Cerebellar nuclear complex (tissue), 1 donor: ENCODE results near the gene ICAM4.
"Not testable (repeated sequence)": the region's sequence is repeated elsewhere in the genome, so short reads cannot be mapped to it uniquely, and the experiment has no call there.

Experiments
- DNase-seq, 2 experiments: peaks; one replicate each; lab custom pipeline; 2025; lab: John Stamatoyannopoulos, UW

ICAM4 gene

DNA sequence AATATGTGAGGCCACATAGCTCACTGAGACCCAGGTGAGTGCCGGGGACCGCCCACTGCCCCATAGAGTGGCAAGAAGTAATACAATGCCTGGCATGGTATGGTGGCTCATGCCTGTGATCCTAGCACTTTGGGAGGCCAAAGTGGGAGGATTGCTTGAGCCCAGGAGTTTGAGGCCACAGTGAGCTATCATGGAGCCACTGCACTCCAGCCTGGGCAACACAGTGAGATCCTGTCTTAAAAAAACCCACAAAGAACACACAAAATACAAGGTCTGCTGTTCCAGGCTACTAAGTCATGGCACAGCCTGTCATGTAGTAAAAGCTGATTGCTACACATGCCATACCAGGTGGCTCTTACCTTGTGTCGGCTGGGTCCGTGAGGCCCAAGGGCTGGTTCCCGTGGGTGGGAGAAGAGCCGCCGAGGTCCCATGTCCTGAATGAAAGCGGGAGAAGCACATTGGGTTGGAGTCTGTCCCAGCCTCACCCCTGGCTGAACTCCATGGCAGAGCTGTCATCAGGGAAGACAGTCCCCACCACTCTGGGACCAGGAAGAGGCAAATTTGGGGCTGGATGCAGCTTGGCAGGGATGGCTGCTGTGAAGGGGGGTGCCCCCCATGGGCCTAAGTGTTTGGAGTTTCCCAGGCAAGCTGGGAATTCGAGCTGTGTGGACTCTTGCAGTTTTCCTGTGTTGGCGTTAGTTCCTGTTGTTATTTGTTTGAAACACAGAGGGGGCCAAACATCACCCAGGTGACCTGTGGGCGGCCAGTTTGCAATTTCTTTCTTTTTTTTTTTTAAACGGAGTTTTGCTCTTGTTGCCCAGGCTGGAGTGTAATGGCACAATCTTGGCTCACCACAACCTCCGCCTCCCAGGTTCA, 32.3 kb downstream of the ICAM4 start:
- DNase-seq = no peak

DNA sequence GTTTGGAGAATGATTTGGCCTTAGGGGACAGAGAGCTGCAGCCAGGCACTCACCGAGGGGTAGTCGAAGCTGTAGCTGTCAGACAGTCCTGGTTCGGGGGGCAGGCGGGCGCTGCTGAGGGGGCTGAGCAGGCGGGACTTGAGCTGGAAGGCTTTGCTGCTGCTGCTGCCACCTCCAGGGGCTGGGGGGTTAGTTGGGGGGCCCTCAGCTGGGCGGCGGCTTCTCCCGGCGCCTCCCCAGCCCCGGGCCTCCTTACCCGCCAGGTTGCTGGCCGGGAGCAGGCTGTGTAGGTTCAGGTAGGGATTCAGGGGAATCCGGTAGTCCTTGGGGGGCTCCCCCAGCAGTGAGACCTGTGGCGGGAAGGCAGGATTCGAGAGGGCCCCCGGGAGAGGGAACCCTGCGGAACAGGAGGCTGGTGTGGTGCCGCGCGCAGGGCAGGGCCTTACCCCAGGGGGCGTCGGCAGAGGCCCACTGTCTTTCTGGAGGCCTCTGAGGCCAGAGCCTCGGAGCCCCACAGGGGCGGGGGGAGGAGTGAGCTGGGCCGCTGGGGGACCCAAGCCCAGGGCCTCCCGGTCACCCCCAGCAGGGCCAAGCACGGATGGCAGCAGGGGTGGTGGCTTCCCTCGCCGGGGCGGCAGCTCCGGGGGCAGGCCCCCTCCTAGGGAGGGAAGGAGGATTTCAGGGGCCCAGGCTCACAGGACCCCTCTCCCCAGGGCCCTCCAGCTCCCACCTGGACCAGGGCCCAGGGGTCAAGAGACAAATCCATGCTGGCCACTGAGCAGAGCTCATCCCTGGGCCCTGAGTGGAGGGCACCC, 34.1 kb downstream of the ICAM4 start:
- DNase-seq = no peak

DNA sequence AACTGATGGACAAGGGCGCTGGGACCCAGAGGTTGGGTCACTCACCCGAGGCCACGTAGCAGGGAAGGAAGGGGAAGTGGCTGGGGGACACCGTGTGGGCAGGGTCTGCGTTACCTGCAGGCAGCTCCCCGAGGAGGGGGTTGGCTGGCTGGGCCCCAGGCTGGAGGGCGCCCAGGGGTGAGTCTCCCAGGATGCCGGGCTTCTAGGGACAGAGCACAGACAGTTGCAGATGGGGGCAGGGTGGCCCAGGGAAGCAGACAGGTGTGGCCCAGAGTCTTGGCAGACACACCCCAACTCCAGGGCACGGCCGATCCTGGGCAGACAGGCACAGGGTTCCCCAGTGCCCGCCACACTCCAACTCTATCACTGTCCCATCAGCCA, 34.7 kb downstream of the ICAM4 start:
- DNase-seq = no peak

DNA sequence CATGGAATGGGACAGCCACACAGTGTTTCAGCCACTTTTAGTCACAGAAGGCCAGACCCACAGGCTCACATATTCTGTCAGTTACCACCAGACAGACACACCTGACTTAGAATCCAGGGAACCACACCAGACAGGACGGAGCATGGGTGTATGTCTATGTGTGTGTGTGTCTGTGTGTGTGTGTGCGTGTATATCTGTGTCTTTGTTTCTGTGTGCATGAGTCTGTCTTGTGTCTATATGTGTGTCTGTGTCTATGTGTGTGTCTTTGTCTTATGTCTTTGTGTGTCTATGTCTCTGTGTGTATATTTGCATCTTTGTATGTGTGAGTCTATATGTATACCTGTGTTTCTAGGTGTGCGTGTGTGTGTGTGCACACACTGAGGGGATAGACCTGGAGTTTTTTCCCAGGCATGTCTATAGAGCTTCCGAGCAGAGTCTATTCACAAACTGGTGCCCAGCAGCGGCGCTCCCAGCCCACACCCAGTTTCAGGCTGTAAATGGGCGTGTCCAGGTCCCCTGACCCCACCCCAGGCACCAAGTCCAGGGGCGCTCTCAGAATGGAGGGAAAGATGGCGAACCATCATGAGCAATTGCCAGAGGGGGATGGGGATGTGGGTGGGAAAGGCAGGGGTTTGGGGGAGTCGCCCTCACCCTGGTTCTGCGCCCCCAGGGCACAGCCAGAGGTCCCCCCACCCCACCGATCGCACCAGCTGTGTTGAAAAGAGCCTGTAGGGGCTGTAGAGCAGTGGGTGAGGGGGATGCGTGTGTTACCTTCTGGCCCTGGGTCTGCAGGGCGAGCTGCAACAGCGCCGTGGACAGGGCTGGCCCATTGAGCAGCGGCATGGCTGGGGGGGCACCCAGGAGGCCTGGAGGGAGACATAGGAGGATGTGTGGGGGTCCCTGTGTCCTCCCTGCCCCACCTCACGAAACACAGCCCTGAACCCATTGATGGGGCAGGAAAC, 35.4 kb downstream of the ICAM4 start:
- DNase-seq = no peak

DNA sequence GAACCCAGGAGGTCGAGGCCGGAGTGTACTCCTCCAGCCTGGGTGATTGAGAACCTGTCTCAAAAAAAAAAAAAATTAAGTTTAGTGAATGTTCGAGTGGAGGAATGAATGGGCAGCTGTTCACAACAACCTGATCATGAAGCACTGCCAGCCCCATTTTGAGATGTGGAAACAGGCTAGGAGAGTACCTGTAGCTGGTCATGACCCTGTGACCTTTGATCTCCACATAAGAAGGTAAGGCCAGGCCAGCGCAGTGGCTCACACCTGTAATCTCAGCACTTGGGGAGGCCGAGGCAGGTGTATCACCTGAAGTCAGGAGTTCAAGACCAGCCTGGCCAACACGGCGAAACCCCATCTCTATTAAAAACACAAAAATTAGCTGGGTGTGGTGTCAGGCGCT, 39.0 kb downstream of the ICAM4 start:
- DNase-seq = no peak

DNA sequence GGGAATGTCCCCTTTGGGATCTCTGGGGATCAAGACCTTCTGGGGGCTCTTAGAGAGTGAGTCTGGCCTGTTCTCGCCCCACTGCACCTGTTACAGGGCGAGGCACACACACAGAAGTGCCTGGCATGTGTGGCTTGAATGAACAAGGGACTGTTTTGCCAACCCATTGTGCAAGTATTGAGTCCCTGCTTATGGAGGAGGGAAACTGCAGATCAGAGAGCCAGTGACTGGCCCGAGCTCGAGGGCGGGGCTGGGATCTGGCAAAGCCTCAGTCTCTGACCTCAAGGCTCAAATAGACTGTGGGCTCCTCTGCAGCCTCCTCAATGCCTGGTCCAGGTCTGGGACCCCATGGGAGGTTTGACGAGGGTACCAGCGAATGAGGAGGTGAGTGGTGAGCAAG, 41.0 kb downstream of the ICAM4 start:
- no peak for DNase-seq

DNA sequence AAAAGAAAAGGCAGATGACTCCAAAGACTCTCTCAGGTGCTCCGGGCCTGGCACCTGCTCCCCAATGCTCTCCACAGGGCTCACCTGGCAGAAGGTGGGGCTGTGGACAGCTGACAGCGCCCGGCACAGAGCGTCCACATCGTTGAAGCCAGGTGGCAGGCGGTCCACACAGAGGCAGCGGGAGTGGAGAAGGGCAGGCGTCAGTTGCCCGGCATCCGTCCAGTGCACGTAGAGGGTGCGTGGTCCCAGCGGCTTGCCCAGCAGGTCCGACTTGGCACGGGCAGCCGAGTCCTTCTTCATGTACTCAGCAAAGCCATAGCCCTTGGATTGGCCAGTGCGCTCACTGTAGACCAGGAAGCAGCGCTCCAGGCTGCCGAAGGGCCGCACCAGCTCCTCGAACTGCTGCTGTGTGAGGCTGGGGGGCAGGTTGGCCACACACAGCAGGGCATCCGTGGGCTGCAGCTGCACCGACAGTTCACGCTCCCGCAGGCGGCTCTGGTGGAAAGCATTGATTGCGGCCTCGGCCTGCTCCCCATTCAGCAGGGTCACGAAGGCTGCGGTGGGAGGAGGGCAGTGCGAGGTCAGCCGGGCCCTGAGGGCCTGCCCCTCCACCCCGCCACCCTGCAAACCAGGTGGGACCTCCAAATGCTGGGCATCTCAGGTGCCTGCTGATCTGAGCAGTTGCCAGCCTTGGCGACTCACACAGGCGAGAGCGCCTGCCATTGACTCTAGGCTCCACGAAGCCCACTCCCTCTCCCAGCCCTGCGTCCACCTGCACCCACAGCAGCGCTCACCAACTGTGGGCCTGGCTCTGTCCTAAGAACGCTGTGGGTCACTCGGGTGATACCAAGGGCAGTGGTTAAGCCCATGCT, 42.0 kb downstream of the ICAM4 start:
- DNase-seq = no peak

DNA sequence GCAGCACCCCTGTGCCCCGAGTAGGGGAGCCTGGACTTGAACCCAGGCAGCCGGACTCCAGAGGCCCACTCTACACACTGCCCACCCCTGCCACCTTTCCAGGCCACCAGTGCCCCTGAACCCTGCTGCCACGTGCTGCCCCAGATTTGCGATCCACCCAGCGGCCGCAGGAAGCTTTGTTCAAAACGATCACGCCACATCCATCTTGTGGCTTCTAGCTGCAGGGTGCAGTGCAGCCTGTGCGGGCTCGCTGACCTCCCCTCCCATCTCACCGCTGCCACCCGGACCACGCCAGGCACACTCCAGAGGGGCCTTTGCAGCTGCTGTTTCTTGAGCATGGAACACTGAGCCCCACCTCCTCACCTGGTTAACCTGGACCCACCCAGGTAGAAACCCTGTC, 42.8 kb downstream of the ICAM4 start:
- no peak for DNase-seq

DNA sequence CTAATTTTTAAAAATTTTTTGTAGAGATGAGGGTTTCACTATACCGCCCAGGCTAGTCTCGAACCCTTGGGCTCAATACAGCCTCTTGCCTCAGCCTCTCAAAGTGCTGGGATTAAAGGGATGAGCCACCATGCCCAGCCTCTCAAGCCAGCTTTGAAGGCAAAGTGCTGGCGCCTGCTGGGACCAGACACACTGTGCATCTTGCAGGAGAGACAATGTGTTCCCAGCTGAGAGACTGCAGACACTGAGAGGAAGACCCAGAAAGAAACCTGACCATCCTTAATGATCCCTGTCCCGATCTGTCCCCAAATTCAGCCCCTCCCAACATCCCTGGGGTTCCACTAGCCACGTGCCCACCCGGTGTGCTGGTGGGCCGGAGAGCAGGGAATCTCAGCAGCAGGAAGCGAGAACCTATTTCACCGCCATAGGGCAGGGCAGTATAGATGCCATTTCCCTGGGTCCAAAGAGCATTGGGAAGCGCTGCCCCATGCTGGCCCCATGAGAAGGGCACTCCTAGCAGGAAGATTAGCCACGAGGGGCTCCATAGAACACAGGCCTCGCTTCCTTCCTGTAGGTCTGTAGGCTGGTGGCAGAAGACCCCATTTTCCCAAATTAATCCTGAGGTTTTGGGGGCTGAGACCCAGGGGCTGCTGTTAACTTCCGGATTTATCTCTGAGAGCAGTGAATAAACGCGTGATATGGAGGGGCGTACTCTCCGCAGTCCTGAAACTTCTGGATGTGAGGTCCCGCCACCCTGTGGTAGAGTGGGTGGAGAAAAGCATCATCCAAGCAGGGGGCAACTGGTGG, 45.6 kb downstream of the ICAM4 start:
- no peak for DNase-seq

DNA sequence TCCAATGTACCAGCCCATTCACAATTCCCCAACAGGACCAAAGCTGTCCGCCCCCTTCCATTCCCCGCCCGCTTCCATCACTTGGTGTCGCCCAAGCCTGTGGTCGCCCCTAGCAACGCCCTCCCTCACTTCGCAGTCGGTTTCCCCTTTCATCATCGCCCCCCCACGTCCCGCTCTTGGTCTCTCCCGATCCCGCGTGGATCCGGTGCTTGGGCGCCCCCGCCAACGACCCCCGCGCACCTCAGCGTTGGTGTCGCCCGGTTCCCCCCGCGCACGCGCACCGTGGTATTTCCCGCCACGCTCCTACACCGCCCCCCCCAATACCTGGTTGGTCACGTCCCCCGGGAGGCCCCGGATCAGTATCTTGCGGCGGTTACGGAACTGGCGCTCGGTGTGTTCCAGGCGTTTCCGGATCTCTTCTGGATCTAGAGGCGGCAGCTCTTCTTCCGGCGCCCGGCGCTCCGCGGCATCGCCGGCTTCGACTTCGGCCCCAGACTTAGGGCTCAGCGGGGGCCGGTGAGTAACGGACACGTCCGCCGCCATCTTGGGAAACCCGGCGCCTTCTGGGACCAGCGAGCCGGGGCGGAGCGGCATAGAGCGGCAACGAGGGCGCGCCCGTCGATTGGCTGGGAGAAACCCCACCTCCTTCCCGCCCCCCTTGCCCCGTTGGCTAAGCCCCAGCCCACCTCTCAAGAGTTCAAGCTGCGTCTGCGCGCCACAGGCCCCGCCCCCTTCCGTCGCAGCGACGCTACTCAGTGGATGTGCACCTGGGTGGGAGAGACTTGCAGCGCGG, 46.4 kb downstream of the ICAM4 start, which contains the start of gene RAVER1:
TSS of gene RAVER1 (minus strand) at position 565 of the 793 bp plus-strand sequence. CDS start at position 543, 22 bp downstream.
- DNase-seq = peak; percentile 45 to 74

DNA sequence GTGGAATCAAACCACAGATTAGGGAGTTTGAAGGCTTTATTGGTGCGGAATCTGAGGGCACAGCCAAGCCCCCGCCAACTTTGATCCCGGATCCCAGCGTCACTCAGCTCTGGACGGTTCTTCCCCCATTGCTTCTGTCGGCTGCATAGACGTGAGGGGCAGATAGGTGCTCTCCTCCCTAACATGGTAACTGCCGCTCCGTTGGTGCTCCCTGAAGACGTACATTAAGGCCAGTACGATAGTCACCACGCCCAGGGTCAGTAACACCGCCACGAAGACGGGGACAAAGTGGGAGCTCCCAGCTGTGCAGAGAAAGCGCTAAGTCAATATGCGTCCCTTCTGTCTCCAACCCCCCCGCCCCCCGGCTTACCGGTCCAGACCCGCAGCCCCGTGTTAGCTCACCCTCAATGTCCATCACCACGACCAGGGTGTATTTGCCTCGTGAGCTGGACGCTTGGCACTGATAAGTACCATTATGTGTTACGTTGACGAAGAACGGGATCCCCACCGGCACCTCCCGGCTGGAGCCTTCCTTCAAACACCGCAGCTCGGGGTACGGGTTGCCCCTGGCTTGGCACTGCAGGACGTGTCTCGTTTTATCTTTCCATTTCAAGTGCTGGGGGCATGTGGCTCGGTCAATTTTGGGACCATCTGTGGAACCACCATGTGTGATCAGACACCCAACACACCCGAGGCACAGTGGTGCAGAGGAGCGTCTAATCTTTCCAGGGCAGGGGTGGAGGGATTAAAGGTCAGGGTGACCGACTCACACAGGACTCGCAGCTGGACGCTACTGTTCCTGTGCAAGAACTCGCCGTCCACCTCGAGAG, 47.2 kb downstream of the ICAM4 start:
- DNase-seq = no peak

DNA sequence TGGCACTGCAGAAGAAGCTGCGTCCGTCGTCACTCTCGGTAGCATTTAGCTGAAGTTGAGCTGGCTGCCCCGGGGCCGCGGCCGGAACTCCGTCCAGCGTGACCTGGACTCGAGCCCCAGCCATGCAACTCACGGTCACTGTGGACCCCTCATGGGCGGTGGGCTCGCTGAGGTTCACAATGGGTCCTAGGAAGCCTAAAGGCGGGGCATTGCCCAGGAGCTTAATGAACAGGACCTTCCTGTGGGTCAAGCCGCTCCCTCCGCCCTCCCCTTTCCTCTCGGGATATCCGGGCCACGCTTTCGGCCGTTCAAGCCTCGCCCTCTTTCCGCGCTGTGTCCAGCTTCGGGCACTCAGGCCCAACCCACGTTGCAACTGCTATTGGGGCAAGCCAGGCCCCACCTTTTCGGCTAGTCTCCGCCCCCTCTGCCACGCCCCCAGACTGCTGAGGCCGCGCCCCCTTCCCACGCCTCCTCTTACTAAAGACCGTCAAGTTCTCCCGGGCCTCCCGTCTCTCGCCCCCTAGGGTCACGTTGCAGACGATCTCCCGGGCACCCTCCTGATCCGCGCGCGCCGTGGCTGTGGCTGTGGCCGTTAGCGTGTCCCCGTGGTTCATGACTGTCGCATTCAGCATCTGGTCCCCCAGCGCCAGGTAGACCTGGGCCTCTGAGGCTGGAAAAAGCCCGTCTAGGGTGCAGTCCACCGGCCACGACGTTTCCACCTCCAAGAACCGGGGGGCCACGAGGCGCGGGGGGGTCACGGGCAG, 48.0 kb downstream of the ICAM4 start:
- DNase-seq = no peak

DNA sequence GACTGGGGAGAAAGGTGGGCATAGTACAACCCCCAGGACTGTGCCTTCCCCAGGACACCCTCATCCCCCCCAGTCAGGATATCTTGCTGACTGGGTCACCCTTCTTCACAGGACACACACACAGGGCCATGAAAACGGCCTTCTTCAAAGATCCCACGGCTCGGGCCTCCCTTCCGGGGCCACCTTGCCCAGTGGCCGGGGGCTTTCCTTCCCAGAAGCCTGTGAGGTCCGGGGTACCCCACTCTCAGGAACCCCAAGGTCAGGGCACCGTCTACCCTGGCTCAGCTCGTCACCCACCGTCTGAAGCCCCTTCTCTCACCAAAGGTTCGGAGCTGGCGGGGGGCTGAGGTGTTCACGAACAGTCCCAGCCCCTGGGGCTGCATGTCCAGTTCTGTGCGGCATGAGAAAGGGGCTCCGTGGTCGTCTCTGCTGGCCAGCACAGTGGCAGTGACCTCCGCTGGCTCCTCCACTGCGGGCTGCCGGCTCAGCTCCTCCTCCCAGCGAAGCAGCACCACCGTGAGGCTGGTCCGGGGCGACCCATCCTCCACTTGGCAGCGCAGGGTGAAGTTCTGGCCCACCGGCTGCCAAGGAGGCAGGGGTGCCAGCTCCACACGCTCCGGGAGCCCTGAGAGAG, 48.7 kb downstream of the ICAM4 start:
- no peak for DNase-seq

DNA sequence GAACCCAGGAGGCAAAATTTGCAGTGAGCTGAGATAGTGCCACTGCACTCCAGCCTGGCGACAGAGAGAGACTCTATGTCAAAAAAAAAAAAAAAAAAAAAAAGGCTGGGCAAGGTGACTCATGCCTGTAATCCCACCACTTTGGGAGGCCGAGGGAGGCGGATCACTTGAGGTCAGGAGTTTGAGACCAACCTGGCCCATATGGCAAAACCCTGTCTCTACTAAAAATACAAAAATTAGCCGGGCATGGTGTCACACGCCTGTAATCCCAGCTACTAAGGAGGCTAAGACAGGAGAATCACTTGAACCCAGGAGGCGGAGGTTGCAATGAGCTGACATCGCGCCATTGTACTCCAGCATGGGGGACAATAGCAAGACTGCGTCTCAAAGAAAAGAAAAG, 50.0 kb downstream of the ICAM4 start:
- not testable (repeated sequence) for DNase-seq
